H9 (cell line): ENCODE data around the gene GYS2. TPM values are rescaled to one million over a fixed set of nuclear protein-coding genes. Genes with fewer than 3 reads are reported as not detected.

Experiments
- DNase-seq: peaks from one replicate; pipeline ENCODE4 v3.0.0-alpha.2; 2017
- H2AFZ ChIP-seq: one replicate; pipeline ENCODE4 v1.6.1; 2013; ENCODE audit warnings: mild to moderate bottlenecking, low read length, control low read depth, moderate library complexity
- H2AK5ac ChIP-seq: 2 replicates; pipeline ENCODE4 v1.6.1; 2013; ENCODE audit warnings: low read length, control low read depth, mixed read lengths; ENCODE audit not compliant: insufficient read length
- H2BK120ac ChIP-seq: one replicate; pipeline ENCODE4 v1.6.1; 2013; ENCODE audit warnings: low read depth, mild to moderate bottlenecking, low read length, control low read depth, inconsistent platforms; ENCODE audit not compliant: poor library complexity, severe bottlenecking
- H2BK12ac ChIP-seq: 2 replicates; pipeline ENCODE4 v1.6.1; 2013; ENCODE audit warnings: low read length, control low read depth, mixed read lengths, low read depth; ENCODE audit not compliant: insufficient read length
- H2BK15ac ChIP-seq: 2 replicates; pipeline ENCODE4 v1.6.1; 2013; ENCODE audit warnings: low read depth, low read length, control low read depth
- H2BK20ac ChIP-seq: one replicate; pipeline ENCODE4 v1.6.1; 2013; ENCODE audit warnings: low read depth, mild to moderate bottlenecking, low read length, control low read depth, inconsistent platforms; ENCODE audit not compliant: poor library complexity, severe bottlenecking
- H2BK5ac ChIP-seq: 2 replicates; pipeline ENCODE4 v1.6.1; 2013; ENCODE audit warnings: low read length, control low read depth, mixed read lengths; ENCODE audit not compliant: insufficient read length
- H3K14ac ChIP-seq: 2 replicates; pipeline ENCODE4 v1.6.1; 2013; ENCODE audit warnings: low read length, control low read depth; ENCODE audit not compliant: insufficient read depth
- H3K18ac ChIP-seq: 2 replicates; pipeline ENCODE4 v1.6.1; 2013; ENCODE audit warnings: low read depth, mild to moderate bottlenecking, mixed read lengths, low read length, control low read depth; ENCODE audit not compliant: insufficient read length
- H3K23ac ChIP-seq: 2 replicates; pipeline ENCODE4 v1.6.1; 2013; ENCODE audit warnings: low read length, control low read depth, mixed read lengths, low read depth; ENCODE audit not compliant: insufficient read length
- H3K23me2 ChIP-seq: 2 replicates; pipeline ENCODE4 v1.6.1; 2013; ENCODE audit warnings: low read depth, mild to moderate bottlenecking, mixed read lengths, low read length, control low read depth; ENCODE audit not compliant: insufficient read length, poor library complexity, severe bottlenecking
- H3K27ac ChIP-seq: 2 replicates; pipeline ENCODE4 v1.5.1; 2013; ENCODE audit warnings: low read length, control low read depth, mixed read lengths, low read depth; ENCODE audit not compliant: insufficient read length
- H3K27me3 ChIP-seq: 2 replicates; pipeline ENCODE4 v1.6.1; 2013; ENCODE audit warnings: low read length, control low read depth, inconsistent platforms; ENCODE audit not compliant: insufficient read depth
- H3K4ac ChIP-seq: 2 replicates; pipeline ENCODE4 v1.6.1; 2013; ENCODE audit warnings: low read depth, mild to moderate bottlenecking, control low read depth, inconsistent platforms, low read length, moderate library complexity
- H3K4me1 ChIP-seq: 2 replicates; pipeline ENCODE4 v1.6.1; 2013; ENCODE audit warnings: low read length, control low read depth, inconsistent platforms; ENCODE audit not compliant: insufficient read depth
- H3K4me2 ChIP-seq: 2 replicates; pipeline ENCODE4 v1.6.1; 2013; ENCODE audit warnings: low read length, control low read depth, mixed read lengths; ENCODE audit not compliant: insufficient read length, insufficient read depth
- H3K56ac ChIP-seq: 2 replicates; pipeline ENCODE4 v1.6.1; 2013; ENCODE audit warnings: low read depth, mild to moderate bottlenecking, mixed read lengths, low read length, control low read depth; ENCODE audit not compliant: insufficient read length
- H3K79me1 ChIP-seq: 2 replicates; pipeline ENCODE4 v1.6.1; 2013; ENCODE audit warnings: low read depth, mild to moderate bottlenecking, moderate library complexity, low read length, control low read depth, inconsistent platforms; ENCODE audit not compliant: insufficient read depth, poor library complexity, severe bottlenecking
- H3K79me2 ChIP-seq: 2 replicates; pipeline ENCODE4 v1.6.1; 2013; ENCODE audit warnings: low read length, control low read depth, inconsistent platforms; ENCODE audit not compliant: insufficient read depth
- H3K9ac ChIP-seq: 2 replicates; pipeline ENCODE4 v1.6.1; 2013; ENCODE audit warnings: low read length, control low read depth, mixed read lengths; ENCODE audit not compliant: insufficient read length; ENCODE audit errors: extremely low read depth
- H3K9me3 ChIP-seq: one replicate; pipeline ENCODE4 v1.6.1; 2013; ENCODE audit warnings: low read depth, low read length, inconsistent platforms; ENCODE audit not compliant: control insufficient read depth
- H3T11ph ChIP-seq: one replicate; pipeline ENCODE4 v1.6.1; 2013; ENCODE audit warnings: mild to moderate bottlenecking, low read length, control low read depth, inconsistent platforms
- H4K20me1 ChIP-seq: one replicate; pipeline ENCODE4 v1.6.1; 2013; ENCODE audit not compliant: control insufficient read depth, insufficient read length, insufficient read depth
- H4K5ac ChIP-seq: 2 replicates; pipeline ENCODE4 v1.6.1; 2013; ENCODE audit warnings: low read depth, mild to moderate bottlenecking, mixed read lengths, low read length, control low read depth; ENCODE audit not compliant: insufficient read length
- H4K8ac ChIP-seq: replicated peaks from 2 replicates; pipeline ENCODE4 v1.6.1; 2013; ENCODE audit warnings: low read length, control low read depth, mixed read lengths, low read depth; ENCODE audit not compliant: insufficient read length
- H4K91ac ChIP-seq: 2 replicates; pipeline ENCODE4 v1.6.1; 2013; ENCODE audit warnings: low read depth, mild to moderate bottlenecking, moderate library complexity, mixed read lengths, low read length, control low read depth; ENCODE audit not compliant: insufficient read length
- H3K27ac Mint-ChIP-seq, 3 experiments: 2 replicates in 2 of 3; 3 replicates in 1 of 3; pipeline ENCODE4 v1.8.0; 2020 to 2021; ENCODE audit warnings: mixed read lengths in 3 of 3, mild to moderate bottlenecking in 1 of 3, moderate library complexity in 1 of 3
- H3K27me3 Mint-ChIP-seq: 2 replicates; pipeline ENCODE4 v1.8.0; 2021; ENCODE audit warnings: low read depth, mild to moderate bottlenecking, moderate library complexity, mixed read lengths
- H3K36me3 Mint-ChIP-seq, 3 experiments: 2 replicates in 2 of 3; 3 replicates in 1 of 3; pipeline ENCODE4 v1.8.0; 2020 to 2021; ENCODE audit warnings: low read depth in 3 of 3, mixed read lengths in 3 of 3; ENCODE audit not compliant: insufficient read depth in 1 of 3
- H3K4me1 Mint-ChIP-seq, 2 experiments: 2 replicates each; pipeline ENCODE4 v1.8.0; 2020; ENCODE audit warnings: mixed read lengths in 2 of 2
- H3K4me3 Mint-ChIP-seq, 2 experiments: 2 replicates in 1 of 2; 3 replicates in 1 of 2; pipeline ENCODE4 v1.8.0; 2020 to 2021; ENCODE audit warnings: mild to moderate bottlenecking in 2 of 2, mixed read lengths in 2 of 2, moderate library complexity in 1 of 2
- H3K9me3 Mint-ChIP-seq, 2 experiments: 2 replicates in 1 of 2; 3 replicates in 1 of 2; pipeline ENCODE4 v1.8.0; 2020; ENCODE audit warnings: mild to moderate bottlenecking in 2 of 2, mixed read lengths in 2 of 2, moderate library complexity in 1 of 2
- CTCF ChIP-seq: fragments of 200-600 bp; sonication (generic); conservative IDR thresholded peaks from 3 replicates; pipeline ENCODE4 v1.8.0; 2021; ENCODE audit warnings: antibody characterized with exemption, mild to moderate bottlenecking
- WGBS: extraction: QIAGEN DNeasy Blood & Tissue Kit; methylation state at CpG from one replicate; pipeline ENCODE4 v1.1.7; 2013; ENCODE audit warnings: missing lambda C conversion rate, low lambda C conversion rate, mixed read lengths; ENCODE audit not compliant: insufficient read length; ENCODE audit errors: extremely low coverage; 5-methylcytosine and 5-hydroxymethylcytosine counted together
- total RNA-seq: library from RNA; stranded (reverse); gene quantifications from 2 replicates; pipeline ENCODE4 v1.2.1, GENCODE V29; 2021

GYS2 gene
- total RNA-seq, 1 experiment from 2014 or later, result not detected

GRCh38 chr12:21566223-21566906, 38.3 kb downstream of the GYS2 start:
- no peak overlapping the region for H2BK120ac ChIP-seq
- H2BK15ac ChIP-seq, result no peak overlapping the region
- Mint-ChIP-seq H3K9me3 (no peaks in the 10 kb centered on the region), H3K27me3 (no peaks in the 10 kb centered on the region), H3K36me3 (no peaks in the 10 kb centered on the region), H3K4me1 (peaks cover 2 to 3% of the 10 kb centered on the region in 2 experiments; a peak in 2 of 4 replicates), H3K4me3 (no peak overlapping the region), H3K27ac (no peak overlapping the region)
- no peaks in the 10 kb centered on the region for H4K20me1 ChIP-seq
- WGBS, result no CpG with 5 or more reads among the region's 5 CpGs
- no peak overlapping the region for H3K23ac ChIP-seq
- H3K56ac ChIP-seq, result no peak overlapping the region
- TF ChIP-seq CTCF, result no peak
- DNase-seq, result no peak
- no peaks in the 10 kb centered on the region for H3K27me3 ChIP-seq
- no peak overlapping the region for H4K8ac ChIP-seq
- no peak overlapping the region for H3K27ac ChIP-seq
- H2AFZ ChIP-seq, result no peak overlapping the region
- H3K4me2 ChIP-seq, result no peak overlapping the region
- no peak overlapping the region for H2BK5ac ChIP-seq
- no peak overlapping the region for H3T11ph ChIP-seq
- no peak overlapping the region for H4K5ac ChIP-seq
- no peak overlapping the region for H2AK5ac ChIP-seq
- no peaks in the 10 kb centered on the region for H3K4me1 ChIP-seq
- no peaks in the 10 kb centered on the region for H3K9me3 ChIP-seq
- H3K18ac ChIP-seq, result no peak overlapping the region
- no peak overlapping the region for H3K4ac ChIP-seq
- no peaks in the 10 kb centered on the region for H3K79me1 ChIP-seq
- no peak overlapping the region for H2BK20ac ChIP-seq
- H2BK12ac ChIP-seq, result no peak overlapping the region
- H3K79me2 ChIP-seq, result no peaks in the 10 kb centered on the region
- H3K23me2 ChIP-seq, result no peaks in the 10 kb centered on the region
- H4K91ac ChIP-seq, result no peak overlapping the region
- H3K14ac ChIP-seq, result no peak overlapping the region
- no peak overlapping the region for H3K9ac ChIP-seq
